Esophagus squamous epithelium (tissue), 4 donors: Measurements from ENCODE around the gene P2RY12.

Experiments
- CTCF ChIP-seq, 6 experiments: fragments of 450-650 bp in 4 of 6; fragments of 200-600 bp in 2 of 6; sonication (generic) in 2 of 6; IDR thresholded peaks; one replicate each; pipeline ENCODE4 v1.5.1; 2016 to 2019; ENCODE audit warnings: antibody characterized with exemption in 6 of 6, mild to moderate bottlenecking in 4 of 6, moderate library complexity in 4 of 6
- POLR2A ChIP-seq, 4 donors: fragments of 450-650 bp; IDR thresholded peaks; one replicate each; pipeline ENCODE4 v1.6.1; 2017; ENCODE audit warnings: antibody characterized with exemption in 4 of 4, mild to moderate bottlenecking in 4 of 4, moderate library complexity in 3 of 4

GRCh38 chr3:151289445-151289844 is 95.1 kb downstream of the P2RY12 start:
- TF ChIP-seq POLR2A (IDR thresholded peaks at IDR 0.05): no peak
- no peak for TF ChIP-seq CTCF (IDR thresholded peaks at IDR 0.05)
